Stomach (tissue), 9 donors: ENCODE measurements around the gene HDGFL3. TPM values are rescaled to one million over a fixed set of nuclear protein-coding genes. Genes with fewer than 3 reads are reported as not detected.
"Not testable (repeated sequence)": the region's sequence is repeated elsewhere in the genome, so short reads cannot be mapped to it uniquely, and the experiment has no call there.

Experiments
- DNase-seq, 2 donors: peaks; one replicate each; pipeline versions ENCODE4 v3.0.0 to v3.0.0-alpha.2; 2013 to 2019
- H3K27ac ChIP-seq, 5 donors: fragments of 200-600 bp in 4 of 5; sonication (generic) in 4 of 5; one replicate each; pipeline ENCODE4 v1.5.1; 2013 to 2019; ENCODE audit warnings: mild to moderate bottlenecking in 1 of 5, moderate library complexity in 1 of 5
- H3K27me3 ChIP-seq, 3 donors: fragments of 200-600 bp; sonication (generic); one replicate each; pipeline ENCODE4 v1.5.1; 2017 to 2019; ENCODE audit warnings: mixed run types in 1 of 3
- H3K36me3 ChIP-seq, 4 donors: fragments of 200-600 bp; sonication (generic); 1 replicate in 3 of 4; 2 replicates in 1 of 4; pipeline ENCODE4 v1.5.1; 2016 to 2019
- H3K4me1 ChIP-seq, 4 donors: fragments of 200-600 bp; sonication (generic); one replicate each; pipeline ENCODE4 v1.5.1; 2016 to 2019
- H3K4me3 ChIP-seq, 4 donors: fragments of 200-600 bp; sonication (generic) in 3 of 4; one replicate each; pipeline ENCODE4 v1.5.1; 2016 to 2019; ENCODE audit warnings: mild to moderate bottlenecking in 1 of 4
- H3K9me3 ChIP-seq, 4 donors: fragments of 200-600 bp; sonication (generic); one replicate each; pipeline ENCODE4 v1.5.1; 2016 to 2019
- EP300 ChIP-seq: sonication (generic); formaldehyde crosslinking; IDR thresholded peaks from one replicate; pipeline ENCODE4 v1.6.1; 2017; ENCODE audit warnings: antibody characterized with exemption
- POLR2A ChIP-seq, 4 donors: fragments of 450-650 bp; IDR thresholded peaks; one replicate each; pipeline ENCODE4 v1.6.1; 2016; ENCODE audit warnings: antibody characterized with exemption in 4 of 4, control low read depth in 2 of 4, mild to moderate bottlenecking in 1 of 4, moderate library complexity in 1 of 4
- POLR2AphosphoS5 ChIP-seq, 3 donors: sonication (generic); formaldehyde crosslinking; IDR thresholded peaks; one replicate each; pipeline ENCODE4 v1.6.1; 2016; ENCODE audit warnings: antibody characterized with exemption in 3 of 3
- WGBS, 5 donors: extraction: QIAGEN DNeasy Blood & Tissue Kit in 3 of 5; methylation state at CpG; one replicate each; pipeline versions ENCODE4 v1.1.5 to v1.1.7; 2013 to 2018; 5-methylcytosine and 5-hydroxymethylcytosine counted together
- intact Hi-C: fragments of 100-400 bp; cut with DNase I; formaldehyde crosslinking; loops from one replicate; pipeline ENCODE4 v1.15.1; 2023; ENCODE audit warnings: low total_unique reads
- polyA plus RNA-seq, 3 donors: library from polyadenylated mRNA; stranded (reverse); fragments of 200-250 nt; gene quantifications; one replicate each; pipeline ENCODE4 v1.2.3, GENCODE V29; 2013
- total RNA-seq, 5 donors: library from RNA; depleted of rRNA; stranded (reverse); fragments of >200 nt; gene quantifications; one replicate each; pipeline versions ENCODE4 v1.1.0 to v1.2.3, GENCODE V29; 2014 to 2016
- TF ChIP-seq, protein P1 (sequence below), 7 experiments: fragments of 450-650 bp in 4 of 7; fragments of 200-600 bp in 3 of 7; sonication (generic) in 3 of 7; IDR thresholded peaks; one replicate each; pipeline ENCODE4 v1.5.1; 2016 to 2019; ENCODE audit warnings: antibody characterized with exemption in 7 of 7, control low read depth in 2 of 7, mild to moderate bottlenecking in 1 of 7
- donor health status: healthy with polysubstance abuse.
- donor health status: Bipolar disorder and iron deficiency.
- donor health status: healthy.

Gene HDGFL3
- total and polyA plus RNA-seq, 8 donors = 4.0 to 110 (median 14.8) TPM

DNA sequence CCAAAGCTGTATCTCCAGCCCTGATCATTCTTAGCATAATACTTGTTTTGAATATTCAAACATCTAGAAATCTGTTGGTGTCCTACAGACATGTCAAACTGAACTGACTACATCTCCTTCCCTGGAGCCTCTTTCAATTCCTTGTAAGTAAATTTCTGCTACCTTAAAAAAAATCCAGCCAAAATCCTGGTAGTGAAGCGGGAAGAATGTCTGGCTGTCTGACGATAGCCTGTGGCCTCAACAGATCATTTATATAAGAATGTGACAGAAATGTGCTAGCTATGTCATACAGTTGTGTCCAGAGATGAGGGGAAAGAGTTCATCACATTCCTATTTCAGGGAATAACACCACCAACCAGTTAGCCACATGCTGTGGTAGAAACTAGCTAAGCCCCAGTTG, 118.7 kb downstream of the HDGFL3 start:
- no peak for DNase-seq
- H3K36me3 ChIP-seq = no peaks in the 10 kb centered on the region
- intact Hi-C loops = no loop called here
- 65 to 93% (median 83%) methylated on average over 2 of the region's 2 CpGs for WGBS, 5 donors
- TF ChIP-seq, protein P1, sequence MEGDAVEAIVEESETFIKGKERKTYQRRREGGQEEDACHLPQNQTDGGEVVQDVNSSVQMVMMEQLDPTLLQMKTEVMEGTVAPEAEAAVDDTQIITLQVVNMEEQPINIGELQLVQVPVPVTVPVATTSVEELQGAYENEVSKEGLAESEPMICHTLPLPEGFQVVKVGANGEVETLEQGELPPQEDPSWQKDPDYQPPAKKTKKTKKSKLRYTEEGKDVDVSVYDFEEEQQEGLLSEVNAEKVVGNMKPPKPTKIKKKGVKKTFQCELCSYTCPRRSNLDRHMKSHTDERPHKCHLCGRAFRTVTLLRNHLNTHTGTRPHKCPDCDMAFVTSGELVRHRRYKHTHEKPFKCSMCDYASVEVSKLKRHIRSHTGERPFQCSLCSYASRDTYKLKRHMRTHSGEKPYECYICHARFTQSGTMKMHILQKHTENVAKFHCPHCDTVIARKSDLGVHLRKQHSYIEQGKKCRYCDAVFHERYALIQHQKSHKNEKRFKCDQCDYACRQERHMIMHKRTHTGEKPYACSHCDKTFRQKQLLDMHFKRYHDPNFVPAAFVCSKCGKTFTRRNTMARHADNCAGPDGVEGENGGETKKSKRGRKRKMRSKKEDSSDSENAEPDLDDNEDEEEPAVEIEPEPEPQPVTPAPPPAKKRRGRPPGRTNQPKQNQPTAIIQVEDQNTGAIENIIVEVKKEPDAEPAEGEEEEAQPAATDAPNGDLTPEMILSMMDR (IDR thresholded peaks at IDR 0.05) = no peak
- TF ChIP-seq EP300 = no peak
- no peak for TF ChIP-seq POLR2AphosphoS5 (IDR thresholded peaks at IDR 0.05)
- no peak for TF ChIP-seq POLR2A (IDR thresholded peaks at IDR 0.05)
- no peak overlapping the region for H3K4me3 ChIP-seq
- H3K27me3 ChIP-seq = no peaks in the 10 kb centered on the region
- H3K9me3 ChIP-seq = no peaks in the 10 kb centered on the region
- H3K27ac ChIP-seq = no peak overlapping the region
- no peaks in the 10 kb centered on the region for H3K4me1 ChIP-seq

DNA sequence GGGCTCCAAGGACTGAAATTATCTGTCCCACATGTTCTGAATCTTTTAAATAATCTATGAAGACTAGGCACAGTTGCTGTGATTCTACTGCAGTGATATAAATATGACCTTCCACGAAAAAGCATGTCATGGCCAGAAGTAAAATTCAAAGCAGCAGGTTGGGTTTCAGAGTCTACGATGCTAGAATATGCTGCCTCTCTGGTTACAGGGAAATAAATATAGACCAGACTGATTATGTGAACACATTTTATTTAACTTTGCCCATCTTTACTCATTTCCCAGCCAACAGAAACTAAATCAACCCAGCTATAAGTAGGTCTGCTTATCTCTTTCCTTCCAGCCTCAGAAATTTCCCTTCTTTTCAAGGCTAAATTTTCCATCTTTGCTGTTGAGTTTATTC, 120.0 kb downstream of the HDGFL3 start:
- Histone ChIP-seq H3K4me1 (no peaks in the 10 kb centered on the region), H3K9me3 (no peaks in the 10 kb centered on the region), H3K4me3 (no peak overlapping the region), H3K36me3 (no peaks in the 10 kb centered on the region), H3K27ac (no peak overlapping the region), H3K27me3 (peaks cover 0 to 3% (median 0%) of the 10 kb centered on the region in 3 donors)
- WGBS, 5 donors = 76 to 84% (median 80%) methylated on average over 2 of the region's 2 CpGs
- TF ChIP-seq, protein P1 (IDR thresholded peaks at IDR 0.05) = no peak
- intact Hi-C loops = no loop called here
- no peak for DNase-seq

DNA sequence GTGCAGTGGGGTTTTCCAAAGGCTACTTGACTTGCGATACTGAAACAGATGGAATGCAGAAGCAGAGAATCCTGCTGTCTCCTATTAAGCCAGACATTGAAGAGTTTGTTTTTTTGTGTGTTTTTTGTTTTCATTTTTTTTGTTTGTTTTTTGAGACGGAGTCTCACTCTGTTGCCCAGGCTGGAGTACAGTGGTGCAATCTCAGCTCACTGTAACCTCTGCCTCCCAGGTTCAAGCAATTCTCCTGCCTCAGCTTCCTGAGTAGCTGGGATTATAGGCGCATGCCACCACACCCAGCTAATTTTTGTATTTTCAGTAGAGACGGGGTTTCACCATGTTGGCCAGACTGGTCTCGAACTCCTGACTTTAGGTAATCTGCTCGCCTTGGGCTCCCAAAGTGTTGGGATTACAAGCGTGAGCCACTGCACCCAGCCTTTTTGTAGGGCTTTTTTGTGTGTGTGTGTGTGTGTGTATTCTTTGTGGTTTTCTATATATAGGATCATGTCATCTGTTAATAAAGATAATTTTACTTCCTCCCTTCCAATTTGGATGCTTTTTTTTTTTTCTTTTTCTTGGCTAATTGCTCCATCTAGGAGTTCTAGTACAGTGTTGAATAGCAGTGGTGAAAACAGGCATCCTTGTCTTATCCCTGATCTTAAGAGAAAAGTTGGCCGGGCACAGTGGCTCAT, 121.6 kb downstream of the HDGFL3 start:
- not testable (repeated sequence) for H3K27ac ChIP-seq

DNA sequence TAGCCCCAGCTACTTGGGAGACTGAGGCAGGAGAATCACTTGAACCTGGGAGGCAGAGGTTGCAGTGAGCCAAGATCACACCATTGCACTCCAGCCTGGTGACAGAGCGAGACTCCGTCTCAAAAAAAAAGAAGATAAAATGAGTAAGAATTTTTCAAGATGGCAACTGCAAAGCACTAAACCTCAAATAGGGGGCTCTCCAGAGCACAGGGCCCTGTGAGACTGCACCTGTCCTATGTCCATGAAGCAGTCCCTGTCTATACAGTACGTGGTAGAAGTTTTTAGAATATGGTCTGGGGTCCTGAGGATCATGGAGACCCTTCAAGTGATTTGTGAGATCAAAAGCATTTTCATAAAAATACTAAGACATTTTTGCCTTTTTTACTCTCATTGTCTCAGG, 122.2 kb downstream of the HDGFL3 start:
- H3K36me3 ChIP-seq, DNase-seq, intact Hi-C loops, H3K27ac ChIP-seq, H3K4me3 ChIP-seq, H3K27me3 ChIP-seq, H3K4me1 ChIP-seq, H3K9me3 ChIP-seq: not testable (repeated sequence)
- 74 to 90% (median 82%) methylated on average over 3 of the region's 3 CpGs for WGBS, 5 donors

More for the DNA sequence above, 121.6 kb downstream of the HDGFL3 start:
- DNase-seq, H3K4me3 ChIP-seq, H3K9me3 ChIP-seq, H3K4me1 ChIP-seq, H3K36me3 ChIP-seq, H3K27me3 ChIP-seq, intact Hi-C loops: not testable (repeated sequence)
- WGBS, 5 donors = 82 to 92% (median 88%) methylated on average over 8 of the region's 8 CpGs

DNA sequence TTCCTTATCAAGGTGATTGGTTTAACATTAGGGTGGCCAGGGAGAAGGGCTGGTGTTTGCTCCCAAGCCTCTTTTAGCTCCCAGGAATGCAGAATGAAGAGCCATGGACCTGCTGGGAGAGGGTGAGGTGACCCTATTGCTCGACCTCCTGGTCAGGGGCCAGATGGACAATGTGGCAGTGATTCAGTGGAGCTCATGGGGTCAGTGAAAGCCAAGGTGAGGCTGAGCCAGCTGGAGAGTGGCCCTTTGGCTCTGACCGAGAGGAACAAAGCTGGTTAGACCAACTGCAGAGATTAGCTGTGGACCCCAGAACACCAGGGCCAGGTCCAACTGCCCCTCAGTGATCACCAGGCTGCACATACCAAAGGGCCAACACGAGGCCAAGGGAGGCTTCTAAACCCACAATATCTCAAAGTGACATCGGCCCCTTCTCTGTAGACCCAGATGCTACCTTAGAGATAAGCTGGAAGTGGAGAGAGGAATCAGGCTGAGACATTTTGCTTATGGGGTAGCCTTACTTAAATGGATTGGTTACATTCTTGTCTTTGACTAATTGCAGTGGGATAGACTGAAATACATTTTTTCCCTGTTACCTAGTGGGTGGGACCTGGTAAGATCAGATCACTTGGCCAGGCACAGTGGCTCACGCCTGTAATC, 124.8 kb downstream of the HDGFL3 start:
- H3K36me3 ChIP-seq = no peaks in the 10 kb centered on the region
- no peak overlapping the region for H3K27ac ChIP-seq
- no peak overlapping the region for H3K4me3 ChIP-seq
- no peak for TF ChIP-seq EP300
- no peak for TF ChIP-seq POLR2A (IDR thresholded peaks at IDR 0.05)
- TF ChIP-seq, protein P1 (IDR thresholded peaks at IDR 0.05) = no peak
- no peak for TF ChIP-seq POLR2AphosphoS5 (IDR thresholded peaks at IDR 0.05)
- DNase-seq = peak in 1 of 2 donors; percentile 27
- peaks cover 0 to 28% (median 0%) of the 10 kb centered on the region in 3 donors for H3K27me3 ChIP-seq
- intact Hi-C loops = no loop called here
- WGBS, 5 donors = 52 to 68% (median 62%) methylated on average over 5 of the region's 5 CpGs
- no peaks in the 10 kb centered on the region for H3K9me3 ChIP-seq
- no peaks in the 10 kb centered on the region for H3K4me1 ChIP-seq
